SK-N-SH (cell line): ENCODE measurements around the gene TPSG1.

Experiments used
- CTCF ChIP-seq: fragments of 200-600 bp; sonication (generic); IDR thresholded peaks from 2 replicates; pipeline ENCODE4 v1.6.1; 2017; ENCODE audit warnings: antibody characterized with exemption, mild to moderate bottlenecking, moderate library complexity
- ELF1 ChIP-seq: IDR thresholded peaks from 2 replicates; pipeline ENCODE4 v1.4.0; 2012

- TF ChIP-seq ELF1 (no peak), CTCF (no peak)
These were observed 35.6 kb downstream of the TPSG1 start for GRCh38 chr16:1189455-1189854.
